ENCODE results near the gene ITIH5. TPM values are rescaled to one million over a fixed set of nuclear protein-coding genes. Genes with fewer than 3 reads are reported as not detected.
"Not testable (repeated sequence)": the region's sequence is repeated elsewhere in the genome, so short reads cannot be mapped to it uniquely, and the experiment has no call there.

Gene ITIH5
- polyA plus RNA-seq, 4 donors: 11.3 to 26.5 (median 20.7) TPM

DNA sequence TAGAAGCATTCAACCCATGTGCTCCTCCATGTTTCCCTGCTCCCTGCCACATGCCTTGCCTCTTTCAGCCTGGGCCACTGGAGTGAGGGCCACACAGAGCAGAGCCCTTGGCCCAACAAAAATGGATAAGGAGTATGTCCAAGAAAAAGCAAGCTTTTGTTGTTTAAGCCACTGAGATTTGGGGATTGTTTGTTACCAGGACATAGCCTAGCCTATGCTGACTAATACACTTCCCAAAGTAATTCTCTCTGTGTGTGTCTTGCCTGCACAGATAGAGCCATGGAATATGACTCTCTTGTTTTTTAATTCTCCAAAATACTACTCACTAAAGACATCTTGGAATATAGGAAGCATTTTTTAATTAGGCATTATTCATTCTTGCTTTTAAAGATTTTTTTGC lies 22.8 kb upstream of the ITIH5 start:
- no peak for DNase-seq (ENCODE audit: low read depth in 4 of 4, low spot score in 3 of 4)

DNA sequence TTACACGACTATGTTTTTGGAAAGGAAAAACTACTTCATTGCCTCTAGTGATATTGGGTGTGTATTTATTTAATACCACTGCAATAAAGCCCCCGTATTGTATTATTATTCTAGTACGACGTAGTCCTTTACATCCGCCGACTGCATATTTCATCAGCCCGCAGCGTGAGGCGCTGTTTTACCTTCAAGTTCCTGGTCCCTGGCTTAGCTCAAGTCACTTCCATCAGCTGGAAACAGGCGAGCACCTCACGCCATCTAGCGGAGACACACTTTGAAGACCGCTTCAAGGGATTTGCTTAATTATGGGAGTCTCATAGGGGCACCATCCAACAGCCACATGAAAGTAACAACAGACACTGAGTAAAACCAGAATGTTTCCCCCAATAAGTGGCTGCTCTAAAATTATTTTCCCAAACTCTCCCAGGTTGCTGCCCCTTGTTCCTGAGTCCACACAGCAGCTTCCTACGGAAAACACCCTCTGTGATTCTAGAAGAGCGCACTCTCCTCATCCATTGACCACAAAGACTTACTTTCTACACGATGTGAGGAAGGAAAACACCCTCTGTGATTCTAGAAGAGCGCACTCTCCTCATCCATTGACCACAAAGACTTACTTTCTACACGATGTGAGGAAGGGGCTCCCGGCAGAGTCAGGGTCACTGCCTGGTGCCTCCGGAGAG lies 20.6 kb upstream of the ITIH5 start:
- DNase-seq (ENCODE audit: low read depth in 4 of 4, low spot score in 3 of 4): peak; percentile 72 to 87 (median 83)

DNA sequence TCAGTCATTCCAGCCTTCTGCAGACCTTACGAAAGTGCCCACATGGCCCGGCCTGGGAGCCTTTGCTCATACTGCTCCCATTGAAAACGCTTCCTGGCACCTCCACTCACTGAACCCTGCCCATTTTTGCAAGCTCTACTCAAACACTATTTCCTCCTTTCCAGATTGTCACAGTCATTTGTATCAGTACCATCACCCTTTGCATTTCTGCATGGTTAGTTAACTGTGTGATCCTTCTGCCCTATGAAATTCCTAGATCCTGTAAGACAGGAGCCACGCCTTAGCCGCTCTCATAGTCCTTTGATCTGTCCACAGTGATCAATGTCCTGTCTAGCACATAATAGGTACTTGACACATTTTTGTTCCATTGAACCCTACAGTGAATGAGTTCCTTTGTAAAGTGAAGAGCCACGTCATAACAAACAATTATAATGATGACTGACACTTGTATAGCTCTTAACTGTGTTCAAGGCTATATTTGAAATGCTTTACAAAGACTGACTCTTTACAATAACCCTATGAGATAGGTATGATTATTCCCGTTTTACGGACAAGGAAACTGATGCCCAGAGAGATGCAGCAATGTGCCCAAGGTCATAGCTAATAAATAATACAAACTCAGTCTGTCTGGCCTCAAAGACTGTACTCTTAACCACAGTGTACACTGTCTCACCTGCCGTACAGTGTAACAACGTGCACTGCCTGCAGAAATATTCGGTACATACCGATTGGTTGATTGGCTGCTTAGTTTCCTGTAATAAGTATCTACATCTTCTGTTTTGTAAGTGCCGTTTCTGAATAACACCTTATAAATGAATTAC lies 19.8 kb upstream of the ITIH5 start:
- no peak for DNase-seq (ENCODE audit: low read depth in 4 of 4, low spot score in 3 of 4)

DNA sequence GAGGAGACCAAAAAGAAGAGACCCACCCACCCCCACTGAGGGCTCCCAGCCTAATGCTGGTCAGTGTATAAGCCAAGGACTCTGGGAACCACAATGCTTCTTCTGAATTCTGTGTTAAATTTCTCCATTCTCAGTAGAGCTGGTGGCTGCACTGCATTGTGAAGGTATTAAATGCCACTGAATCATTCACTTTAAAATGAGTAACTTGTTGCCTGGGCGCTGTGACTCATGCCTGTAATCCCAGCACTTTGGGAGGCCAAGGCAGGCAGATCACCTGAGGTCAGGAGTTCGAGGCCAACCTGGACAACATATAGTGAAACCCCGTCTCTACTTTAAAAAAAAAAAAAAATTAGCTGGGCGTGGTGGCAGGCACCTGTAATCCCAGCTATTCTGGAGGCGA lies 13.3 kb upstream of the ITIH5 start:
- DNase-seq (ENCODE audit: low read depth in 4 of 4, low spot score in 3 of 4): not testable (repeated sequence)

DNA sequence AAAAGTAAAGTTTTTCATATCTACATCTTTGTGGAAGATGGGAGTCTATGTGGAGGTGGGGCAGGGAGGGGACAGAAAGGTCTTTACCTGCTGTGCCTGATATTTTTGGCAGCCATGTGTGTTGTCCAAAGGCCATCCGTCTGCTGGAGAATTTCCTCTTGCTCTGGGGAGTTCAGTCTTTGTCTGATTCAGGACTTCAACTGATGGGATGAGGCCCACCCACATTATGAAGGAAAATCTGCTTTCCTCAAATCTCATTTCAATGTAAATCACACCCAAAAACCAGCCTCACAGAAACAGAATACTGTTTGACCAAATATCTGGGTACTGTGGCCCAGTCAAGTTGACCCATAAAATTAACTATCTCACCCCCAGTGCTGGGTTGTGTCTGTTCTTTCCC lies 12.5 kb upstream of the ITIH5 start:
- no peak for DNase-seq (ENCODE audit: low read depth in 4 of 4, low spot score in 3 of 4)

DNA sequence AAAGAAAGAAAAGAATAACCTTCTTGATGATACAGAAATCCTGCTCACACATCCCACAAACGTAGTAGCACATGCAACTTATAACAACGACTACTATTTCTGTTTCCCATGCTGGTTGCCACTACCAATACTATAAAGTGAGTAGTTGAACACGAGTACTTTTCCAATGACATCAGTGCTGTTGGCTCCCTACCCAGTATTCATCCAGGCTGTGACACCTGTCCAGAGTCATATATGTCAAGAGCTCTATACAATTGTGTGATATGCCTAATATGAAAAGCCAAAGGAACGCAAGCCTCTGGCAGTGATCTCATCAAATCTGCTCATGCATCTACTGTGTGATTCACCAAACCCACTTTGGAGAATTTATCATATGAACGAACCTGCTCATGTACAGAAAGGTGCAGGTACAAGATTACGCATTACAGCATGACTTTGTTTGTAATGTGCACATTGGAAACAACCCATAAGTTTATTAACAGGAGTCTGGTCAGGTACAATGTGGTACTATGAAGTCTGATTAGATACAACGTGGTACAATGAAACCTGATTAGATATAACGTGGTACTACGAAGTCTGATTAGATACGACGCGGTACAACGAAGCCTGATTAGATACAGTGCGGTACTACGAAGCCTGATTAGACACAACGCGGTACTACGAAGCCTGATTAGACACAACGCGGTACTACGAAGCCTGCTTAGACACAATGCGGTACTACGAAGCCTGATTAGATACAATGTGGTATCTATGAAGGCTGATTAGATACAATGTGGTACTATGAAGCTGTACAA lies 5.8 kb upstream of the ITIH5 start:
- no peak for DNase-seq (ENCODE audit: low read depth in 4 of 4, low spot score in 3 of 4)

DNA sequence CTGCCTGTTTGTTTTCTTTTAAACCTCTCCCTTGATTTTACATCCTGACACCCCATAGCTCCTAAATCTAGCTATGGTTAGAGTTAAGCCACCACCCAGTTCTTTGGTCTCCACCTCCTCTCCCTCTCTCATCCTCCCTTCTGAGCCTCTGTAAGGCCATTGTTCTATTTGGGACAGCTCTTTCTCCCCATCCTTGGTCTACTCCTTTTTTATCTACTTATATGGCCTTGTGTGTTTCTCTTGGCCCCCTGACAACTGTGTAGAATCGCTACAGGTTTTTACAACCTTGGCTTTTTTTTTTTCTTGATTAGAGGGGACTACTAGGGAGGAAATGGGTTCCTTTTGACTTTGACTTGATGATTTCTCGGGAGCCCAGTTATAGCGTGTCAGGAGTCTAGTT lies 3.4 kb upstream of the ITIH5 start:
- no peak for DNase-seq (ENCODE audit: low read depth in 4 of 4, low spot score in 3 of 4)

DNA sequence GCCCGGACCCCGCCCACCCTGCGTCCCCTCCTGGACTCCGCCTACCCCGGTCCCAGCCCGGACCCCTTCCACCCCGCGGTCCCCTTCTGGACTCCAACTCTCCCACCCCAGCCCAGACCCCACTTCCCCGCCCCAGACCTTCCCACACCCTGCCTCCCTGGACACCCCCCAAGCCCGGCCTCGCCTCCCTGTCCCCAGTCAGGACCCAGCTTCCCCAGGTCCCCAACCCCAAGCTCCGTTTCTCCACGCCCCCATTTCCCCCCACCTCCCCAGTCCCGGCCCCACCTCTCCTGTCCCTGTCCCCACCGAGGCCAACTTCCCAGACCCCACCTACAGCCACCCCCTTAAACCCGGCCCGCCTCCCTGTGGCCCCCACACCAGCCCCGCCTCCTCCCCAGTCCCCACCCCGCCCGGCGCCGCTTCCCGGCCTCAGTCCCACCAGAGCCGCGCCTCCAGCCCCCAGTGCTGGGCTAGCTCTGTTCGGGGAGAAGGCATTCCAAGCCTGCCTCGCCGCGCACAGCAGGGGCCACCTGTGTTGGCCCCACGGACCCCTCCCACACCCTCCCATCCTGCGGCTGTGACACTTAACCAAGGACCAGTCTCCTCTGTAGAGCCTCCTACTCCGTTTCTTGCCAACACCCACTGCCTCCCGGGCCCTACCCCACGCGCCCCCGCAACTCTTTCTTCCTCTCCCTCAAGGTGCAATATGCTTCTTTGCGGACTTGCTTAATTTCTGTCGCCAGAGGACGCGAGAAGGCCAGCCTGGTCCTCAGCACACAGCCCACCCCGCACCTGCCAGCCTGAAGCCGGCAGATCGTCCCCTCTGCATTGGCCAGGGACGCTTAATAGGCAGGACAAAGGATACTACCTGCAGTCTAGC lies 736 bp upstream of the ITIH5 start:
- DNase-seq (ENCODE audit: low read depth in 4 of 4, low spot score in 3 of 4): no peak

DNA sequence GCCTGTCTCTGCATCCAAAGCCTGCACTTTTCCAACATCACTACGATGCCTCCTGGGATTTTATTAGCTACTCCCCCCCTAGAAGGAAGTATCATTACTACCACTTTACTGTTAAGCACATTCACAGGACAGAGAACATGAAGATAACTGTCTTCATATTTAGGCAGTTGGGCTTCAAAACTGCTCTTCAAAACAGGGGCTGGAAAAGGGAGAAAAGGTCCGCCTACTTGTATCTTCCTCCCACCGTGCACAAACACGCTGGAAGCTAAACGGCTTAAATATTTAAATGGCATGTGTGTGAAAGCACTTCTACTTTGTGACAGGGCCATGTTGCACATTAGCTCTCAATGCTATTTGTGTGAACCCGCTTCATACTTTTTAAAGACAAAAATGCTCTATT lies 999 bp downstream of the ITIH5 start:
- DNase-seq (ENCODE audit: low read depth in 4 of 4, low spot score in 3 of 4): no peak

DNA sequence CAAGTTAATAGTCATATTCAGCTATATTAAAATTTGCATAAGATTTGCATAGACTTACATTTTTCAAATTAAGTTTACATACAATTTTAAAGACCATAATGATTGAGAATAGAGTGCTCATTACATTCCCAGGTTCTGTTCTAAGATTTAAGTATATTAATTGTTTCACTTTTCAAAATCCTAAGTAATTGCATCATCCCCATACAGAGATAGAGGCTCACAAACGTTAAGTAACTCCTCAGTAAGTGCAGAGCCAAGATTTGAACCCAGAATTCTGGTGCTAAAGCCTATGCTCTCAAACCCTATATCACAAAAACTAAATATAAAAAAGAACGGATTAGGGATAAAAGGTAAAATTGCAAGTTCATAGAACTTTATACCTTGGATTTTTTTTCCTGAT lies 2.1 kb downstream of the ITIH5 start:
- no peak for DNase-seq (ENCODE audit: low read depth in 4 of 4, low spot score in 3 of 4)

DNA sequence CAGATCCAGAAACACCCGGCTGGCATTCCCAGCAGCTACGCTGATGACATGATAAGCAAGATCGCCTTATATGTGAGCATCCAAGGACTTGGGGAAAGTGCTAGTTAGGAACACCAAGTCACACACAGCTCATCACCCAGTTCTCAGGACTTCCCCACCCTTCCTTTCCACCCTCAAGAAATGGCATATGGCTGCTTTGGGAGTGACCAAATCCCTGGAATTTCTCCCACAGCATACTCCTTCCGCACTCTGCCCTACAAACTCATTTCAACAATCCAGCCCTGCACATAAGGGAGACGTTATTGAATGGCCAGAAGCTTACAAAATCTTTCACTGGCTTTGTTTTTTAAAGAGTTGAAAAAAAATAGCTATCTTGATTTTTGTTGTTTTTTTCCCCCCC lies 4.2 kb downstream of the ITIH5 start:
- no peak for DNase-seq (ENCODE audit: low read depth in 4 of 4, low spot score in 3 of 4)

DNA sequence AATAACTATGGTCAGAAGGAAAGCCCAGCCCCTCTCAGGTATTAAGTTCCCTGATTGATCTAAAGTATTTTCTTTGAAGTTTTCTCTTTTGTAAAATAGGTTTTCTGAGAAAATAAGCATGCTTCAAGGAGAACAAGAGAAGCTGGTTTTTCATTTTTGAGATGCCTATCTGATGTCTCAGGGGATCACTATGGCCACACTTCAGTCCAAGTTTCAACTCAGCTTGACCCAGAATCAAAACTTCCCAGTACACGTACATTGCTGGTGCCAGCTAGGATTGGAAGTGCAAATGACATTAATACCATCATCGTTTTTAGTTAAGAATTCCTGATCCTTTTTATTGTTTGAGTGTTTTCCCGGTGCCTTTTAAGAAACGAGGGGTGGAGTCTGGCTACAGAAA lies 7.2 kb downstream of the ITIH5 start:
- DNase-seq (ENCODE audit: low read depth in 4 of 4, low spot score in 3 of 4): no peak

DNA sequence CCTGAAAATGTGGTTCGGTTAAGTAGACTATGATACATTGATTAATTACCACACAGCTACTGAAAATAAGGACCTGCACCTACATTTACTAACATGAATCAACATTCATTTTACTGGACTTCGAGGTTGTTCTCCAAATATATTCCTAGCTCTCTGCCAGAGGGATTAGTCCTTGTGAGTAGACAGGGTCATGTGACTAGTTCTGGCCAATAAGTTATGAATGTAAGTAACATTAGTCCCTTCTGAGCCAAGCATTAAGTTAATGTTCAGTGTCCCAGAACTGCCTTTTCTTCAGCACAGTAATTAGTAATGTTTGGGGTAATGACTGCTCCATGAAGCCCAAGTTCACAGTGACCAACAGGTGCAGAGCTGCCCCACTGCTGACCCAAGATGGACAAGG lies 9.2 kb downstream of the ITIH5 start:
- no peak for DNase-seq (ENCODE audit: low read depth in 4 of 4, low spot score in 3 of 4)

DNA sequence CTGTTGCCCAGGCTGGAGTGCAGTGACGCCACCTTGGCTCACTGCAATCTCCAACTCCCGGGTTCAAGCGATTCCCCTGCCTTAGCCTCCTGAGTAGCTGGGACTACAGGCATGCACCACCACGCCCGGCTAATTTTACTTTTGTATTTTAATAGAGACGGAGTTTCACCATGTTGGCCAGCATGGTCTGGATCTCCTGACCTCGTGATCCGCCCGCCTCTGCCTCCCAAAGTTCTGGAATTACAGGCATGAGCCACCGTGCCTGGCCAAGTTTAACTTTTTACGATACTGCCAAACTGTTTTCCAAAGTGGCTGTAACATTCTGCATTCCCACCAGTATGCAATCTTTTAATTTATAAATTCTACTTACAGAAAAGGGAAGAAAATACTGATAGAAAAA lies 9.7 kb downstream of the ITIH5 start:
- not testable (repeated sequence) for DNase-seq (ENCODE audit: low read depth in 4 of 4, low spot score in 3 of 4)

DNA sequence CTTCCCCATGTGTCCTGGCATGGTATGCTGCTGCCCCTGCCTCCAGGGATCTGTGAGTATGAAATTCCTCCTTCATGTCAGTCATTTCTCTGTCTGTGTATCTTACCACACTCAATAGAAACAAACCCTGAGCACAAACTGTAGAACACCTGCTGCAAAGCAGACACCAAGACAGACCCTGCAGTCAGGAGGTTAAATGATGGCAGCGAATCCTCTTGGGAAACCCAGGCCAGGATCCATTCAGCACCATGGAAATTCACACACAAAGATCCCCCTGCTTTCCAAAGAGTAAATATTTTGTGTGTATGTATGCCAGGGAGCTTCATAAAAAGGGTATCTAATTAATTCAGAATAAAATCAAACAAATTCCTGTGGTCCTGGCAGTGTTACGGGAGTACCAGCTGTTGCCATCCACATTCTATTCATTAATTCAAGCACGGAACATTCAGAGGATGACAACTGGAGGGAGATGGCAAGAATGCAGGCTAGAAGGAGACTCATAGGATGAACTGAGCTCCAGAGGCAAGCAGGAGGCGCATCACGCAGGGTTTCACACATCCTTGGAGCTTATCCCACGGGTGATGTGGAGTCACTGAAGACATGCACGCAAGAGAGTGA lies 14.8 kb downstream of the ITIH5 start:
- DNase-seq (ENCODE audit: low read depth in 4 of 4, low spot score in 3 of 4): no peak

DNA sequence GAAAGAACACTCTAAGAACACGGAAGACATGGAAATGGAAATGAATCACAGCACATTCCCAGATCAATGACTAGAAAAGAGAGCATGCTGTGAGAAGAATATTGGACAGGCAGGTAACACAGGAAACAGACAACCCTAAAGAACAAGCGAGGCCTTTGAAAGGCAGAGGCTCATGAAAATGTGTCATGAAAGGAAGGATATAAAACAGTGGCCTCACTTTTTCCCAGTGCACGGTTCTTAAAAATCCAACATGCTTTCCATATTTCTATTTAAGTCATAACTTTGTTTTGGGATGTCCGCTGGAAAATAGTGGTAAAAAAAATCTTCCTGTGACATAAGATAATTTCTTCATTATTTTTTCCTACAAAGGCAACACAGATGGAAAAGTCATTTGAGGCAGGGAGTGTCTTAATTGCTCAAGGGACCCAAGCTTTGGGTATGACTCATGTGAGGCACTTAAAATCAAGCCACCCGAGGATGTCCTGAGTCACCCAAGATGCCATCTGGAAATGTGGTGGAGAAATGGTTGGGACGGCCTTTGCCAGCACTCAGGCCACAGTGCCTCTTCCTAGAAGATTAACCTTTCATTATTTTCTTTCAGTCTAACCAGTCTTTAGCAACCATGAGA lies 17.0 kb downstream of the ITIH5 start:
- no peak for DNase-seq (ENCODE audit: low read depth in 4 of 4, low spot score in 3 of 4)

DNA sequence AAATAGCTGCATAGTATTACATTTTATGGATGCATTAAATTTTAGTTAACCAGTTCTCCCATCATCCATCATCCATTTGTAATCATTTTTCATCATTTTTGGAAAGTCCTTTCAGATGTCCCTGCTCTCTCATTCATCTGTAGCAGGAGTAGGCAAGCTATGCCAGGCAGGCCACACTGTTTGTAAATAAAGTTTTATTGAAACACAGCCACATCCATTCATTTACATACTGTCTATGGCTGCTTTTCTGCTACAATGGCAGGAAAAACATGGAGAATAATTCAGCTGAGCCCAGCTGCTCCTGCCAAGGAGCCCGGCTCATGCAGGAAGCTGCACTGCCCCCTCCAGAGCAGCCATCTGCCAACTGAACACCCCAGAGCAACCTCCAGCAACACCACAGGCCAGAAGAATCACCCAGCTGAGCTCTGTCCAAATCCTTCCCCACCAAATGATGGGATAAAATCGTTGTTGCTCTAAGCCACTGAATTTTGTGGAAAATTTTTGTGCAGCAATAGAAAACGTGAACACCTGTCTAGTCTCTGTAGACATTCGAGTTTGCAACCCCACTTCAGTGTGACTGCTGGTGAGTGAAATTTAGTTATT lies 19.6 kb downstream of the ITIH5 start:
- no peak for DNase-seq (ENCODE audit: low read depth in 4 of 4, low spot score in 3 of 4)

DNA sequence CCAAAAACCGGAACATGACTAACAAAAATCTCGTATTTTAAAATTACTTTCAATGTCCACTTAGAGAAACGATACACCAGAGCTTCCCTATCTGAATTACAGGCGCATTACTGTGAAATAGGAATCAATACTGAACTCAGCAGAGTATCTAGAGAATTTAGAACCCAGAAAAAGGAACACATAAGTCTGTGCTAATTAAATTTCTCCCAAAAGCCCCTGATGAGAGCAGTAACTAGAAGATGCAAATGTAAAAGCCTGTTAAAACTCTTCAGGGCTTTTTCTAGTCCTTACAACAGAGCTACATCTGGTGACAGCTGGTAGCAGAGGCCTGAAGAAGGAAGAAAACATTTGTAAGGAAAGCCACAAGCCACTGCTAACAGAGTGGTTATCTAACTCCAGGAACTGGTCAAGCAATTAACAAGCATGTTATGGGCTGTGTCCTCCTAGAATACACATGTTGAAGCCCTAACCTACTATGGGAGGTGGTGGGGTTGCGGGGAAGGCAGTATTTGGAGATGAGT lies 24.2 kb downstream of the ITIH5 start:
- no peak for DNase-seq (ENCODE audit: low read depth in 4 of 4, low spot score in 3 of 4)

All from left renal pelvis (tissue), 4 donors.